ENCODE data around the gene CCDC187. TPM values are rescaled to one million over a fixed set of nuclear protein-coding genes. Genes with fewer than 3 reads are reported as not detected.
"Not testable (repeated sequence)": the region's sequence is repeated elsewhere in the genome, so short reads cannot be mapped to it uniquely, and the experiment has no call there.

Gene CCDC187
- total RNA-seq: 0.07 TPM in 1 of 2 replicates, not detected in the other
- long read RNA-seq: 0 reads

GRCh38 chr9:136303825-136304416 is at the start of gene CCDC187:
CCDC187 (minus strand) TSS chr9:136304094; CDS start chr9:136303830, 264 bp downstream.
- no peaks in the 10 kb centered on the region for H3K9me3 Mint-ChIP-seq
- H3K4me3 Mint-ChIP-seq: no peak within 1 kb of the TSS
- TF ChIP-seq CTCF (conservative IDR thresholded peaks at IDR 0.05): no peak
- H3K36me3 Mint-ChIP-seq (ENCODE audit: low read depth): no peaks in the 10 kb centered on the region
- DNase-seq (ENCODE audit: low read depth, low spot score): no peak
- no peak within 1 kb of the TSS for H3K27ac Mint-ChIP-seq (ENCODE audit: unreplicated experiment)
- no peaks in the 10 kb centered on the region for H3K4me1 Mint-ChIP-seq
- no peaks in the 10 kb centered on the region for H3K27me3 Mint-ChIP-seq (ENCODE audit: low read depth)

GRCh38 chr9:136353088-136353487 is 49.2 kb upstream of the CCDC187 start:
- Mint-ChIP-seq H3K27ac (ENCODE audit: unreplicated experiment) (no peak overlapping the region), H3K4me1 (no peaks in the 10 kb centered on the region), H3K27me3 (ENCODE audit: low read depth) (no peaks in the 10 kb centered on the region), H3K4me3 (peak overlapping the region; percentile 61), H3K36me3 (ENCODE audit: low read depth) (no peaks in the 10 kb centered on the region), H3K9me3 (no peaks in the 10 kb centered on the region)
- no peak for TF ChIP-seq CTCF (conservative IDR thresholded peaks at IDR 0.05)
- no peak for DNase-seq (ENCODE audit: low read depth, low spot score)

GRCh38 chr9:136352682-136353081 is 48.8 kb upstream of the CCDC187 start:
- Mint-ChIP-seq H3K27me3 (ENCODE audit: low read depth) (no peaks in the 10 kb centered on the region), H3K9me3 (no peaks in the 10 kb centered on the region), H3K36me3 (ENCODE audit: low read depth) (no peaks in the 10 kb centered on the region), H3K27ac (ENCODE audit: unreplicated experiment) (no peak overlapping the region), H3K4me3 (no peak overlapping the region), H3K4me1 (no peaks in the 10 kb centered on the region)
- no peak for DNase-seq (ENCODE audit: low read depth, low spot score)
- TF ChIP-seq CTCF (conservative IDR thresholded peaks at IDR 0.05): no peak

- not testable (repeated sequence) for DNase-seq (ENCODE audit: low read depth, low spot score); H3K4me1 Mint-ChIP-seq; H3K4me3 Mint-ChIP-seq; H3K36me3 Mint-ChIP-seq (ENCODE audit: low read depth); H3K9me3 Mint-ChIP-seq; H3K27ac Mint-ChIP-seq (ENCODE audit: unreplicated experiment); H3K27me3 Mint-ChIP-seq (ENCODE audit: low read depth)
These were observed 48.0 kb upstream of the CCDC187 start for GRCh38 chr9:136351868-136352267.

GRCh38 chr9:136351252-136351800 is 47.4 kb upstream of the CCDC187 start:
- Mint-ChIP-seq H3K4me3 (no peak overlapping the region), H3K27me3 (ENCODE audit: low read depth) (no peaks in the 10 kb centered on the region), H3K27ac (ENCODE audit: unreplicated experiment) (no peak overlapping the region), H3K36me3 (ENCODE audit: low read depth) (no peaks in the 10 kb centered on the region), H3K4me1 (no peaks in the 10 kb centered on the region), H3K9me3 (no peaks in the 10 kb centered on the region)
- TF ChIP-seq CTCF (conservative IDR thresholded peaks at IDR 0.05): no peak
- DNase-seq (ENCODE audit: low read depth, low spot score): no peak

- H3K4me3 Mint-ChIP-seq: no peak overlapping the region
- peaks cover under 1% of the 10 kb centered on the region for H3K27me3 Mint-ChIP-seq (ENCODE audit: low read depth)
- H3K9me3 Mint-ChIP-seq: no peaks in the 10 kb centered on the region
- no peak for DNase-seq (ENCODE audit: low read depth, low spot score)
- no peaks in the 10 kb centered on the region for H3K36me3 Mint-ChIP-seq (ENCODE audit: low read depth)
- TF ChIP-seq CTCF (conservative IDR thresholded peaks at IDR 0.05): no peak
- H3K27ac Mint-ChIP-seq (ENCODE audit: unreplicated experiment): no peak overlapping the region
- peaks cover 9% of the 10 kb centered on the region for H3K4me1 Mint-ChIP-seq
These were observed 45.7 kb upstream of the CCDC187 start for GRCh38 chr9:136349546-136349945.

All from neural crest cell (in vitro differentiated cells).